HEK293 (cell line): ENCODE results near the gene TMEM184B.

ENCODE experiments used
- ZNF658 ChIP-seq: fragments of 450-650 bp; formaldehyde crosslinking; IDR thresholded peaks from 2 replicates; pipeline ENCODE4; 2016; ENCODE audit warnings: missing biosample characterization, missing genetic modification characterization
- ZNF768 ChIP-seq: fragments of 450-650 bp; formaldehyde crosslinking; IDR thresholded peaks from 2 replicates; pipeline ENCODE4 v1.5.1; 2018; ENCODE audit warnings: missing biosample characterization, mild to moderate bottlenecking, missing genetic modification characterization

GRCh38 chr22:38213990-38214301 is 58.9 kb downstream of the TMEM184B start:
- no peak for TF ChIP-seq ZNF658 (tag by site-specific recombination)
- TF ChIP-seq ZNF768 (tag by site-specific recombination): no peak
